ENCODE results near the gene PROM1.

PROM1 gene

DNA sequence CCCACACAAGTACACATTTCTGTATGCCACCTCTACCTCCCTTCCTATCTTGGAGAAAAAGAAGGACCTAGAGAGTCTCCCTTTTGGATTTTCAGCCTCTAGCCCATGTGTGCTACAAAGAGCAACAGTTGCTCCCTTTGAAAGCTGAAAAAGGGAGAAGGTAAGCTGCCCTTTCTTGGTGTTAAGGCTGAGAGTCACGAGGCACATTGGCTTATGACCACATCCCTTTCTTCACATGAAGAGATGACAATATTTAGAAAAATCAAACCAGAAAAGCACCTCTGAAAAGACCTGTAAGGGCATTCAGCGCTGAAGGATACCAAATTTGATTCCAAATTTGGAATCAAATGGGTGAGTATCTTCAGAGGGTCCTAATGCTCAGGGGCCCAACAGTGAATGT lies 138.9 kb downstream of the PROM1 start:
- no peak for DNase-seq (ENCODE audit: low spot score)

DNA sequence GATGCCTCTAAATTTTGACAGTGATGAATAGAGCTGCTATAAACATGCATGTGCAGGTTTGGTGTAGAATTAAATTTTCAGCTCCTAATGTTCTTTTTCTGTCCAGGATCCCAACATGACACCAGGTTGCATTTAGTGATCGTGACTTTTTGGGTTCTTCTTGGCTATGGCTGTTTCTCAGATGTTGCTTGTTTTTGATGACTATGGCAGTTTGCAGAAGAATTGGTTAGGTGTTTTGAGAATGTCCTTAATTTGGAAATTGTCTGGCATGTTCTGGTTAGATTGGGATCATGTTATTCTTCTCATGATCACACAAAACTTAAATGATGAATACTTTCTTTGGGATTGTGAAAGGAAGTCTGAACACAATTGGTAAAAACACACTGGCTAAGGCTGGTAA lies 141.5 kb downstream of the PROM1 start:
- no peak for DNase-seq (ENCODE audit: low spot score)

- DNase-seq (ENCODE audit: low spot score), result no peak
Observed at GRCh38 chr4:15938640-15939039, 145.2 kb downstream of the PROM1 start, which contains the start of gene FGFBP1. Gene FGFBP1, minus strand, starts transcription at chr4:15938740. Its CDS starts 2,108 bp downstream, at chr4:15936632.

GRCh38 chr4:15938182-15938581 lies 145.6 kb downstream of the PROM1 start:
- no peak for DNase-seq (ENCODE audit: low spot score)

DNA sequence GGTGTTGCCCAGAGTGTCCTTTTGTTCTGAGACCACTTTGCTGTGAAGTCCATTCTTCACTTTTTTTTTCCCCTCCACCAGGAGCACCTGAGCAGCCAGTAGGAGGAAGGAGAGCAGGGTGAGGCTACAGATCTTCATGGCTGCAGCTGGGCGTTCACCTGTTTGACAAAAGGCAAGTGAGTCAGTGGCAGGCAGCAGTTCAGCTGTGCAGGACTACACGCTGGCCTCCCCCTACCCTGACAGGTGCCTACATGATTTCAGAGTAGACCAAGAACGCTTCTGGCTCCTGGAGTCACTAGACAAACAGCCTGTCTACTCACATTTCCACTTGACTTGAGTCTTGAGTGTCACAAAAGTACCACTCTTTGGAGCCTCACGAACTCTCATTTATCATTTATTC lies 147.3 kb downstream of the PROM1 start:
- no peak for DNase-seq (ENCODE audit: low spot score)

GRCh38 chr4:15935504-15936402 lies 148.1 kb downstream of the PROM1 start:
- DNase-seq (ENCODE audit: low spot score), result no peak

- no peak for DNase-seq (ENCODE audit: low spot score)
Observed at GRCh38 chr4:15934259-15934658, 149.6 kb downstream of the PROM1 start.

DNA sequence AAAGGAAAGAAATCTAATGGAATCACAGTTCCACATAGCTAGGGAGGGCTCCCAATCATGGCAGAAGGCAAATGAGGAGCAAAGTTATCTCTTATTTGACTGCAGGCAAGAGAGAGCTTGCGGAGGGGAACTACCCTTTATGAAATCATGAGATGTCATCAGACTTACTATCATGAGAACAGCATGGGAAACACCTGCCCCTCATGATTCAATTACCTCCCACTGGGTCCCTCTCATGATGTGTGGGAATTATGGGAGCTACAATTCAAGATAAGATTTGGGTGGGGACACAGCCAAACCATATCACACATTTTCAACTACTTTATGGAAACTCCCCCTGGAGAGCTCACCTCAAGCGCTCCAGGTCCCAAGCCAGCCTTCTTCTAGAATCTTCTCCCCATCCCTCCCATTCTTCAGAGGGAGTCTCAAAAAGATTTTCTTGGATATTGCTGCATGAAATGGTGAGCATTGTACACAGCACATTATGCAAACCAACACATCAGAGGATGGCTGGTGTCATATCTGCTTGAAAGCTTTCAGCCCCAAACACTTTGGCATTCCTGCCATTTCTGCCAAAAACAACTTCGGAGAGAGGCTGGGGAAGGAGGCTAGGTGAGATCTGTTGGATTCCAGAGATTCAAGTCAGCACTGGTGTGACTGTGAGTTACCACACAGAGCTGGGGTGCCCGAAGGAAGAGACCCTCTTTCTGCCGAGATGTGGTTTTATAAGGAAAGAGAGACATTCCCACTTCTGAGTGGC lies 152.2 kb downstream of the PROM1 start:
- no peak for DNase-seq (ENCODE audit: low spot score)

DNA sequence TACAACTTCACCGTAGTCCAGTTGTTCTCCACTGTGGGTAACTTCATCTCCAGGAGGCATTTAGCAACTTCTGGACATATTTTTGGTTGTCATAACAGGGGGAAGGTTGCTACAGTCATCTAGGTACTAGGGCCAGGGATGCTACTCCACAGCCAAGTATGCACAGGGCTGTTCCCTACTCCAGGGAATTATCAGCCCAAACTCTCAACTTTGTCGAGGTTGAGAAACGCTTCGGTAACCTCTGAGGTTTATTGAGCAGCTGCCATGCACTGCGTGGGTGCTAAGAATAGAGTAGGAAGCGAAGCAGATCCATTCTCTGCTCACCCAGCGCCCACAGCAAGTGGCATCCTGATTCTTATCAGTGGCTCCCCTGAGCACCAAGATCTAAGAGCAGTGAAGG lies 153.5 kb downstream of the PROM1 start:
- DNase-seq (ENCODE audit: low spot score), result no peak

DNA sequence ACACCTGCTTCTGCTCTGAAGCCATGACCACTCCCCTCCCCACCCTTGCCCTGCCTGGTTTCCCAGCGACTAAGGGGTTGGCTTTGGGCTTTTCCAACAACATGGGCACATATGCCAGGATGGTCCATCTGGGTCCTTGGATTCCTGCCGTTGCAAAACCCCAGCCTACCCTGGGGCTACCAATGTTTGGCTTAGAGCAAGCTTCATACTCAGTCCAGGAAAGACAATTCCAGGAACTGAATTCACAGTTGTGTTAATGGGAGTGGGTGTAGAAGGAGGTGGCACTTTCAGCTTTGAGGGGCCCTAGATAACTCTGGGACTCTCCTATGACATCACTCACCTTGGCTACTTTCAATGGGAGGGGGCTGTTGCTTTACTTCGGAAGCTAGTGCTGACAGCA lies 154.3 kb downstream of the PROM1 start:
- no peak for DNase-seq (ENCODE audit: low spot score)

GRCh38 chr4:15928883-15929282 lies 154.9 kb downstream of the PROM1 start:
- DNase-seq (ENCODE audit: low spot score), result no peak

- no peak for DNase-seq (ENCODE audit: low spot score)
Observed at GRCh38 chr4:15926486-15926885, 157.3 kb downstream of the PROM1 start.

GRCh38 chr4:15925830-15926229 lies 158.0 kb downstream of the PROM1 start:
- DNase-seq (ENCODE audit: low spot score), result no peak

- no peak for DNase-seq (ENCODE audit: low spot score)
Observed at GRCh38 chr4:15921592-15921932, 162.3 kb downstream of the PROM1 start.

DNA sequence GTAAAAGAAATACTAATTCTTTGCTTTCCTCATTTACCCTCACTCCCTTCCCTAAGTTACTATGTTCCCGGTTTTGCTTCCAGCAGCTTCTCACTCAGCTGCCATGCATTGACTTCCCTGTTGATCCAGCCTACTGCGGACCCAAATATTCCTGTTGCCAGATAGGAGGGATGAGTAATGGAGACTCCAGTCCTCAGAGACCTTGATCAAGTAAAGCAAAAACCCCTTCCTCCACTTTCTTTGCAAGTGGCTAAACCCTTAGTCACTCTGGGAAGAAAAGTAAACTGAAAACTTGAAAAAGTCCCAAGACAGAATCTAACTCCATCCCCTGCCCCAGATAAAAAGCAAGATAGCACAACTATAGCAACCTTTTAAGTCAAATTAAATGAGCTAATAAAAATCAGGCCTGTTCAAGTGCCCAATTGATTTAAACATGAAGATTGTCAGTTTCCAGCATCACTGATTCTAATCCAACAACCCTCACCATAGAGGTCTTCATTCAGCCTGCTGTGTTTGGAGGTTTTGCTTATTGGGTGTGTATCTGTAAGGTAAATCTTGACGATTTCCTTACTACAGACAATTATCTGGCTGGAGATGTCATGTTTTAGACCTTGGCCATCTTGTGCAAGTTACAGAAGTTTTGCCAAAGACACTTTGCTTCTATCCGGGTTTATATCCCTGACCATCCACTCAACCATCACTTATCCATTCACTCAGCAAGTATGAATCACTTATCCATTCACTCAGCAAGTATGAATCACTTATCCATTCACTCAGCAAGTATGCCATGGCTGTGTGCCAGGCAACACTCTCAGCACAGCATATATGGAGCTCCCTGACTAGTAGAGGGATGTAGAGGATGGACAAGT lies 162.9 kb downstream of the PROM1 start:
- peak; percentile 45 for DNase-seq (ENCODE audit: low spot score)

DNA sequence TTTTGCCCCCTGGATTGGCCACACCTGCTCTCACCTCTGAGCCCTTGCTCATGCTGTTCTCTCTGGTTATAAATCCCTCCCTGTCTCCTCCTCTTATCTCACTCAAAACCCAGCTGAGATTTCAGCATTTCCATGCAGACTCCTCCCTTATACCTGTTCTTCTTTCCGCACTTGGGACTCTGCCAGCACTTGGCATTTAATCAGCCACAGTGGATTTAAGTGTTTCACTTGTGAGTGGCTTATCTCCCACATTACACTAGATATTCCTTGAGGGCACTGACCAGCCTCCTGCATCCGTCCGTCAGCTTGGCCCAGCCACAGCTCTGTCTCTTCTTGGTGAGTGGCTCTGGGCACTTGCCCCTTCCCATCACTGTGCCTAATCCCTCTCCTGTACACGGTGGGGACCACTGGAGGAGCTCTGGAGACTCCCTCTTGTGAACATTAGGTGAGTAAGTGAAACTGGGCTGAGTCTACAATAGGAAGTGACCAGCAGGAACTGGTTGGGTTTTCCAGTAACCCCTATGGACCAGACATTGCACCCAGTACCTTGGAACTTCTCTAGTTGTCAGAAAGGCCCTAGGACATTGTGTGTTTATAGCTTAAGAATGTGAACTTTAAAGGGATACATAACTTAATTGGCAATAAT lies 165.2 kb downstream of the PROM1 start:
- no peak for DNase-seq (ENCODE audit: low spot score)

Measured in Ammon's horn (tissue), 1 donor.